HG03095 (cell line): Measurements from ENCODE around the gene COPZ2.
"Not testable (repeated sequence)": the region's sequence is repeated elsewhere in the genome, so short reads cannot be mapped to it uniquely, and the experiment has no call there.

ENCODE experiments used
- ATAC-seq: cut with Tn5 transposase; IDR thresholded peaks from one replicate; pipeline ENCODE4 v1.9.1; 2021; ENCODE audit warnings: moderate library complexity; ENCODE audit not compliant: unreplicated experiment

The COPZ2 gene

DNA sequence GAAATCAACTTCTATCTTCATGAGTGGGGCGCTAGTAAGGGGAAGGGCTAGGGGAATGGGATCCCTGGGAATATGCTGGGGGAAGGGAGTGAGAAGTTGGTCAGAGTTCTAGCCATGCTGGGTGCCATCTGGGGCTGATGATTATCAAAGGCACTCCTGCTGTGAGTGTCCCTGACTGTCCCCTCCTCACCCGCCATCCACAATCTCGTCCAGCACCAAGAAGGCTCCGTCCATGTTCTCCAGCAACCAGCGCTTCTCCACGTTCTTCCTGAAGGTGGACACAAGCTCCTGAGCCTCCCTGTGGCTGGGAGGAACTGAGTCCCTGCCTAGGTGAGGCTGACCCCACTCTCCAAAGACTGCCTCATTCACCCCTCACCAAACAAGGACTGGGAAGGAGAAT, 5.6 kb downstream of the COPZ2 start:
- ATAC-seq = no peak

DNA sequence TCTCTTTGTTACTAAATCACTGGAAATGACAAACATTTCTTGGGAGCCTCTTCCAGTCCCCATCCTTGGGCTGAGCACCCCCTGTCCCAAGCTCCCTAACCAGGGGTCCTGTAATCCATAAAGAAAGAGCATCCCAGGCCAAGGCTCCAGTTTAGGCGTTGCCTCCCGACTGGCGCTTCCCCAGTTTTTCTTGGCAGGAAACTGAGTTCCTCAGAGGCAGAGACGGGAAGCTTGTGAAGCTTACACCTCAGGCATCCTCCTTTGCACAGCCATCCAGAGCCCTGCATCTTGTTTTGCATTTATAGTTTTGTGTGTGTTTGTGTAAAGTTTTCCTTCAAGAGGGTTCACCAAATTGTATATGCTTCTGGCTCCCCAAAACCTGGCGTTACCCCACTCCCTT, 7.1 kb downstream of the COPZ2 start:
- no peak for ATAC-seq

GRCh38 chr17:48028736-48029135, 8.9 kb downstream of the COPZ2 start:
- no peak for ATAC-seq

DNA sequence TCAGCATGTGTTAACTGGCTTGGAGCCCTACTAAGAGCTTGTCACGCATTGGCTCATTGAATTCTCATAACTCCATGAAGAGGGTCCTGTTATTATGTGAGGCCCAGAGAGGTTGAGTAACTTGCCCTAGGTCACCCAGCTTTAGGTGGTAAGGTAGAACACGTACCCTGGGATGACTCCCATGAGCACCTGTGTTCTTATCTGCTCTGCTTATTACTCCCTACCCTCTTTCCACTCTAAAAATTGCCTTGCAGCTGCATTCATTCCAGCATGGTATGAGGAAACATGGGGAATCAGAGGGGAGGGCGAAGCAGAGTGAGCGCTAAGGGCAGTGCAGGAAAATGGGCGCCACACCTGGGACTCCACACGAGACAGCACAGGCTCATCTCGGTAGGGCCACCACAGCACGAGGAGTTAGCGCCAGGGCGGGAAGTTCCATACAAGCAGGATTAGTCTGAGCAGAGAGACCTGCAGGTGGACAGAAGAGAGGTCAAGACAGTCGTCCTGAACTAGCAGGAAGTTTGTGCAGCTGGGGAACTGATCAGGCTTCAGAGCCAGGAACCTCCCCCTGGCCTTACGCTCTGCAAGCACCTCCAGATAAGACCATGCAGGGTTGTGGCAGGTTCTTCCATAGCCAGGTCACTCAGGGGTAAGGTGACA, 10.1 kb downstream of the COPZ2 start:
- ATAC-seq = no peak

DNA sequence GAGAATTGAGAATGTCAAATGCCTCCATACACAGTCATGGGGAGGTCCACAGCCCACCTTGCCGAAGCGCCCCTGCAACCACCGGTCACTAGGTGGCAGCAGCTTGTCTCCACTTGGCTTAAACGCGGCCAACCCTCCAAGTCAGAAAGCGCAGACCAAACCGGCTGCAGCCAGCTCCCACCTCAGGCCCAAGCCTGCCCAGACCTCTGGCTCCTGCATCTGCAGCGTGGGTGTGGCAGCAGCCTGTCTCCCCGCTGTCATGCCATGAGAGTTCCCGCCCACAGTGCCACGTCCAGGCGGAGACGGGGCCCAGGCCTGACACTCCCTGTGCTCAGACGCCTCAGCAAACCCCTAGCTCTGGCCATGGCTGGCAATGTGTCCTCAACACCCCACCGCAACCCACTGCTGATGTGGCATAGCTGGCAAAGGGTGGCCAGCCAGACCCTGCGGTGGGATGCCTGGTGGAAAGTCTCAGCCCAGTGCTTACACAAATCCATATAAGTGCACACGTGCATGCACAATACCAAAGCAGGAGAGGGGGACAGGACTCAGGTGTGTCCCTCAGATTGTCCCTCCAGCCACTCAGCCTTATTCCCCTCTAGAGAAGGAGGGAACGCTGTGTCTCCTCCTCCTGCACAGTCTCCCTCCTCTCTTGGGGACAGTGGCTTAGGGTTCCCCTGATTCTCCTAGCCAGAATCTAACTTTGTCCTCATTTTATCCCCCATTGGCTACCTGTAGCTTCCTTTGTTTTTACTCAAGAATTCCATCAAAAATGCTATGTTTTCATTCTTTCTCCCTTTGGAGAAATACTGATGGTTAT, 10.9 kb downstream of the COPZ2 start:
- ATAC-seq = no peak

- no peak for ATAC-seq
These were observed 11.6 kb downstream of the COPZ2 start for GRCh38 chr17:48025904-48026501.

DNA sequence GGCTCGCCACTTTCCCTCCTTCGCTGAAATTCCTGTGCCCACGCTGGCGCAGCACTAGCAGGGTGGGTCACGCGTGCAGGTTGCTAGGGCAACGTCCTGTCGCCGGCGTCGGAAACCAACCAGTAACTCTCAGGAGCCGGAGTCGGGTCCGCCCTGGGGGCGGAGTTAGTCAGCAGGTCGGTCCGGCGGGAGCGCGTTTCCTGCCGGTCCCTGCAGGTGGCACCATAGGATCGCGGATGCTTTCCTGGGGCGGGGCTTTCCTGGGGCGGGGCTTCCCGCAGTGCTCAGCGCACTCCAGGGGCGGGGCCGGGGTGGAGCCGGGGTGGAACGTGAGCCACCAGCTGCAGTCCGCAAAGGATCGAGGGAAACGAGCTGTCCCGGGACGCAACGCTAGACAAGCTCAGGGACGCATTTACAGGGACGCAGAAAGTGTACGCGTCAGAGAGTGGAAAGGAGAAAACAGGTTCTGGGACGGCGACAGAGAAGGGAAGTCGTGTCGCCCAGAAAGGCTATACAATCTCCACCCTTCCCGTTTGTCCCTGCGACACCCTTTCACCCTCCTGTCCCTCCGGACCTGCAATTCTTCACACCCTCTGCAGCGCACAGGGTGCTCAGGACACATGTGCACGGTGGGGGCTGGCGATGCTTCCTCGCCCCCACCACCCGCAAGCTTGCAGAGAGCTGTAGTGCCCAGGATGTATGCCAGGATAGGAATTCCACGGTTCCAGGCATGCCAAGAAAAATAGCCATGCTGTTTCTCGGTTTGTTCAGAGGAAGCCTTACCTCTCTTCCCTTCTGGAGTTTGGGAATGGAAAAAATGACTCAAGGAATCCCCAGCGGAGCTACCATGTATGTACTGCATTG, 12.3 kb downstream of the COPZ2 start:
- peak; percentile 74 for ATAC-seq

DNA sequence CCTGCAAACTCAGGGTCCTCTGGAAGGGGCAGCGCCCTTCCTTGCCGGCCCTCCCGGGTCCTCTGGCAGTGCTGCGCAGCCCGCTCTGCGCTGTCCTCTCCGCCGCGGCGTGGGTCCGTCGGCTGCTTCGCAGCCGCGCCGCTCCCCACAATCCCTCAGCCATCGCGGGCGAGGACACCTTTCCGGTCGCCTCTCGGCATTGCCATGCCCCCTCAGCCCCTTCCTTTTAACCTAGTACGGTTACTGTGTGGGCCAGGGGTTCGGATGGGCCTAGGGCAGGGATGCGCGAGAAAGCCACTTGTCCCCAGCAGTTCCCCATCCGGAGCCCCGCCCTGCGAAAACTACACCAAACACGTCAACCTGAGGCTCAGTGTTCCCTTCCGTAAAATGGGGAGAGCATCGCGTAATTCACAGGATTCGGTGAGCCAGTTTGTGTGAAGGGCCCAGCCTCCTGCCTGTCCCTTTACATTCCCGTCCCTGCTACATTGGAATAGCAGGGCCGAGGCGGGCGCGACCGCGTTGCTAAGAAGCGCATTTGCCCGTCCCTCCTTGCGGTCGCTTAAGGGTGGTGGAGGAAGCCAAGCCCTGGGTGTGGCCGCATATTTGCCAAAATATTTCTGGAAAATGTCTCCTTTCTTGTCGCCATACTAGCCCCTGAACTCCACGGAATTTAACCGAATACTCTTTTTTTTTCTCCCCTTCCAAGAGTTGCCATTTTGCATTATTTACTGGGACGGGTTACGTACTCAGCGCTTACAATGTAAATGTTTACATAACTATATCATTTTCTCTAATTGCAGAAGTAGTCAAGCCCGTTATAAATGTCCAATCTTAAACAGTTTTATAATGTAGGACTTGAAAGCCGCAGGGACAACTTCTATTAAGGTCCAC, 13.2 kb downstream of the COPZ2 start:
- no peak for ATAC-seq

GRCh38 chr17:48023400-48024148, 14.0 kb downstream of the COPZ2 start:
- no peak for ATAC-seq

GRCh38 chr17:48022901-48023300, 14.7 kb downstream of the COPZ2 start:
- ATAC-seq = no peak

- ATAC-seq = no peak
These were observed 15.7 kb downstream of the COPZ2 start for GRCh38 chr17:48021934-48022333.

DNA sequence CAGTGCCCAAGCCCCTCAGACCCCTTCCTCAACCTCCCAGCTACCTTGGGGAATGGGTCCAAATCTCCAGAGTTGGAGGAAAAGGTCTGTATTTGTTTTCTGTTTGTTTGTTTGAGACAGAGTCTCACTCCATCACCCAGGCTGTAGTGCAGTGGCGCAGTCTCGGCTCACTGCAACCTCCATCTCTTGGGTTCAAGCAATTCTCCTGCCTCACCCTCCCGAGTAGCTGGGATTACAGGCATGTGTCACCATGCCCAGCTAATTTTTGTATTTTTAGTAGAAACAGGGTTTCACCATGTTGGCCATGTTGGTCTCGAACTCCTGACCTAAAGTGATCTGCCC, 19.8 kb downstream of the COPZ2 start:
- not testable (repeated sequence) for ATAC-seq

DNA sequence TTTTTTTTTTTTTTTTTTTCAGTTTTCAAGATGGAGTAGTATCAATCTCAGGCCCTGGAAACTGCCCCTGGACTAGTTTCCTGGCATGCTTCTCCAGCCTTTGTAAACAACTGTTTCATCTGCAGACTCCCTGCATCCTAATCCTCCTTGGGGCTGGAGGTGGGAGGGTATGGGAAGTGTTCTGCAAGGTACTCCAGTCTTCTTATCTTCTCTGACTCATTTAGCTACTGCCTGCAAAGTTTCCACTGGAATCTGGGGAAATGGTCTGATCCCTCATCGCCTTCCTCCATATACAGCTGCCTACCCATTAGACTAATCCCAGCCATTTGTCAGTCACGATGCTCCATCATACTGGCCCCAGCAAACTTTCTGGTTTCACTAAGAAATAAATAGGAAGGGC, 21.5 kb downstream of the COPZ2 start:
- ATAC-seq = no peak

- ATAC-seq = no peak
These were observed 22.9 kb downstream of the COPZ2 start for GRCh38 chr17:48014595-48015111.

DNA sequence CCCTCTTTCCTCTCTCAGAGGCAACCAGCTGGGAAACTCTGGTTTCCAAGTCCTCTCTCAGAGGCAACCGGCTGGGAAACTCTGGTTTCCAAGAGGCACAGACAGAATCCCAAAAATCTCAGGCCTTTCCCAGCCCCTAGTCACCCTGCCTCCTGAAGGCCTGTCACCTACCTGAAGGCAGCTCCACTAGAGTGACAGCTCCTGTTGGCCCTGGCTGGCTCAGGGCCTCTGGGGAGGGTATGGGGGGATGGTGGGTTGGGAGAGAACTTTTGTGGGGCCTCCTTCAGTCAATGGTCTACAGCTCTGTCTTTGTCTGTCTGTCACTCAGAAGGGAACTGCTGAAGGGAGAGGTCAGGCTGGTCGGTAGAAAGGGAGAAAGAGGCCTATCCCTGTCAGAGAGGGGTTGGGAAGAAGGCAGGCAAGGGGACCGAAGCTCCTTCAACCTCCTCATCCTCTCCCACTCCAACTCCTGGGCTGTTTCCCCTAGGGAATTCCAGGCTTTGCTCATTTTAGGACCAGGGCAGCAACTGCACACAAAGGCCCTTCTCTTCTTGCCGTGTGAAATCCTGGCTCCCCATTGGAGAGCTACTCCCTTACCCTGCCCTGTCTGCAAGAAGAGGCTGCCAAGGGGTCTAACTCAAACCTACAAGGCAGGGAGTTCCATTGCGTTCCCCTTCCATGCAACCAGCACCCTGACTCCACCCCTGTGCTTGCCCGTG, 23.6 kb downstream of the COPZ2 start:
- ATAC-seq = no peak

GRCh38 chr17:48012654-48013053, 24.9 kb downstream of the COPZ2 start:
- no peak for ATAC-seq

- ATAC-seq = no peak
These were observed 25.5 kb downstream of the COPZ2 start for GRCh38 chr17:48012151-48012520.

GRCh38 chr17:48011405-48012150, 26.0 kb downstream of the COPZ2 start:
- ATAC-seq = no peak
